ENCODE data around the gene NTM.

DNA sequence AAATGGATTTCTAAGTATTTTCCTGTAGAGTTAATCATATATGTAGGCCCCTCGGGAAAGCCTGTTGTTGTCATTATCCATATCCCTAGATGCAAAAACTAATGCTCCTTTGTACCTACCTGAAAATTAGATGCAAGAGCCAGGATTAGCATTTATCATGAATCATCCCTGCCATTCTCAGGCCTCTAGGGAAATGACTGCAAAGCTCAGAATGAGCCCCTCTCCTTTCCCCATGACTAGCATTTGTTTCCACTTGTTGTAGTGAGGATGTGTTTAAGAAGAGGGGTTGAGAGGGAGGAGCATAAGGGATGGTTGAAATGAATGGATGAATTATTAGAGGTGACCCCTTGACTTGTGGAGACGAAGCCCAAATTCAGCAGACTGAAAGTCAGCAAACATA is 537.9 kb downstream of the NTM start:
- TF ChIP-seq, protein P1, sequence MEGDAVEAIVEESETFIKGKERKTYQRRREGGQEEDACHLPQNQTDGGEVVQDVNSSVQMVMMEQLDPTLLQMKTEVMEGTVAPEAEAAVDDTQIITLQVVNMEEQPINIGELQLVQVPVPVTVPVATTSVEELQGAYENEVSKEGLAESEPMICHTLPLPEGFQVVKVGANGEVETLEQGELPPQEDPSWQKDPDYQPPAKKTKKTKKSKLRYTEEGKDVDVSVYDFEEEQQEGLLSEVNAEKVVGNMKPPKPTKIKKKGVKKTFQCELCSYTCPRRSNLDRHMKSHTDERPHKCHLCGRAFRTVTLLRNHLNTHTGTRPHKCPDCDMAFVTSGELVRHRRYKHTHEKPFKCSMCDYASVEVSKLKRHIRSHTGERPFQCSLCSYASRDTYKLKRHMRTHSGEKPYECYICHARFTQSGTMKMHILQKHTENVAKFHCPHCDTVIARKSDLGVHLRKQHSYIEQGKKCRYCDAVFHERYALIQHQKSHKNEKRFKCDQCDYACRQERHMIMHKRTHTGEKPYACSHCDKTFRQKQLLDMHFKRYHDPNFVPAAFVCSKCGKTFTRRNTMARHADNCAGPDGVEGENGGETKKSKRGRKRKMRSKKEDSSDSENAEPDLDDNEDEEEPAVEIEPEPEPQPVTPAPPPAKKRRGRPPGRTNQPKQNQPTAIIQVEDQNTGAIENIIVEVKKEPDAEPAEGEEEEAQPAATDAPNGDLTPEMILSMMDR (IDR thresholded peaks at IDR 0.05), result no peak
- TF ChIP-seq POLR2A (IDR thresholded peaks at IDR 0.05), result no peak

All from adrenal gland (tissue), 5 donors.